Right renal cortex interstitium (tissue), 3 donors: ENCODE measurements around the gene ANGEL2. TPM values are rescaled to one million over a fixed set of nuclear protein-coding genes. Genes with fewer than 3 reads are reported as not detected.
"Not testable (repeated sequence)": the region's sequence is repeated elsewhere in the genome, so short reads cannot be mapped to it uniquely, and the experiment has no call there.

ENCODE experiments used
- DNase-seq, 3 donors: peaks; one replicate each; pipeline ENCODE4 v3.0.0-alpha.2; 2013; ENCODE audit warnings: low read depth in 3 of 3, low spot score in 2 of 3
- polyA plus RNA-seq, 3 donors: library from polyadenylated mRNA; unstranded; fragments of 120-200 nt; gene quantifications; one replicate each; pipeline ENCODE4 v1.2.1, GENCODE V29; 2013; ENCODE audit not compliant: insufficient read length in 3 of 3

ANGEL2 gene
- polyA plus RNA-seq, 3 donors, result 32.6 to 36.2 (median 32.9) TPM

DNA sequence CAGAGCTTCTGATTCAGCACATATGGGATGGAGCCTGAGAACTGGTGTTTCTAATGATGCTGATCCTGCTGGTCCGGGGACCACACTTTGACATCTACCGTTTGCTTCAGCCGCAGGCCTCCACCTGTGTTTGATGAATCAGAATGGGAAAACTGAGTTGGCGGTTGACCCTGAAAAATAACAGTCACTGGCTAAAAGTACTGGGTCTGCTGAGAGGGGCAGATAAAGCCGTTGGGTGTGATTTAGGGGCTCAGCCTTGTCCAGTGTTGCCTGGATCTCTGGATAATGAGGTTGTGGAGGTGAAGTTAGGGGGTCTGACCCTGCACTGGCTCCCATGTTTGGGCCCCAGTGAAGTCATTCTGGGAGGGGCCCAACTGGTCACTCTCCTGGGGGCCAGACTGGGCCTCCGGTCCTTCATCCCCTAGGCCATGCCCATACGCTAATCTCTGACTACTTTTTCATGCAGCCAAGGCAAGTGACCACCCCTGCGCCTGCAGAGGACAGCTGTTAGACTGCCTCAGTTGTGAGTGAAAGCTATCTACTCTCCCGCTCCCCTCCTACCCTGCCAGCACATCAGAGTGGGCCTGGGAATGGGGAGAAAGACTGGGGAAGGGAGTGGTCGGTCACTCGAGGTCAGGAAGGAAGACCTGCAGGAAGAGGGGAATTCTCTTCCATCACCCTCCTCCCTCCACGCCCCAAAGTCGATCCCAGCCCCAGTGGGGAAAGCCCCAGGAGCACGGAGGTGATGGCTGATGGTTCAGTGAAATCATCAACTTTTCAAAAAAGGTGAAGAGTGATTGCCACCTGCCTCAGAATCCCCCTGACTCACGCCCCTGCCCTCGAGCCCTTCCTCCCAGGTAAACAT, 37.7 kb downstream of the ANGEL2 start:
- DNase-seq, result no peak

DNA sequence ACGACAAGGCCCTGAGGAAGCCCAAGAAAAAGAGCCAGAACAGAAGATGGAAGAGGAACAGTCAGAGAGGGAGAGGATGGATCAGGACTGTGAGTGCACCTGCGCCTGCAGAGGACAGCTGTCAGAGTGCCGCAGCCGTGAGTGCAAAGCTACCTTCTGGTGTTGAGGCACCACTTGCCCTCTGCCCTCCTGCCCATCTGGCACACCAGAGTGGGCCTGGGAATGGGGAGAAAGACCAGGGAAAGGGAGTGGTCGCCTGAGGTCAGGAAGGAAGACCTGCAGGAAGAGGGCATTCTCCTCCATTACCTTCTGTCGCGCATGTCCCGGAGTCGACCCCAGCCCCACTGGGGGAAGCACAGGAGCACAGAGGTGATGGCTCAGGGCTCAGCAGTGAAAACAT, 39.1 kb downstream of the ANGEL2 start:
- DNase-seq, result no peak

DNA sequence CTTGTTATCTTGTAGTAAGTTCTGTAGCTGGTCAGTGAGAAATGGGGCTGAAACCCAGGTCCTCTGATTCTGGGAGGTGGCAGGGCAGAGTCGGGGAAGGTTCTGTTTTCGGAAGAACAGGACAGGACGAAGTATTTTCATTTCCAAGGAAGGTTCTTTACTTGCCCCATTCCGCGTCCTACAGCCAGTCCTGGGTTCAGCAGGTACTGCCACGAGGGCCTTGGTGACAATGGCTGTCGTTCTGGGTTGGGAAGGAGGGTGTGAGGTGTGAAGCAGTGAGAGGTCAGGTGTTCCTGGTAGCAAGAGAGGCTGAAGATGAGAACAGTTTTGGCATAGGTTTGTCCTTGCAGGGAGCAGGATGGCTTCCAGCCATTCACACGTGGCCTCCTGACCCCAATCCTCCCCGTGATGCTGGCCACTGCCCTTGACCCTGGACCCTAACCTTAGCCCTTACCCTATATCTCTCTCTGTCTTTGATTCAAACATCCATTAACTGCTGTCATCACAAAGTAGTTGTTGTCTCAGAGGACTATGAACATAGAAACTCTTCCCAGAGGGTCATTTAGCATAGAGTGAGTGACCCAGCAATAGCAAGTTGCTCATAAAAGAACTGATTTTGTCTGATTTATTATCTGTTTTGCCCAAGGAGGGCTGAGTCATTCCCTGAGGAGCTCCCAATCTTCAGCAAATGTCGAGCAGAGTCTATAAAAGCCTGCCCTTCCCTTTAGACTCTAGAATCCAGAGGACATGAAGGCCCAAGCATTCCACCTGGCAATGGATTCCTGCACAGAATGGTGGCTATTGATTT, 40.4 kb downstream of the ANGEL2 start:
- DNase-seq, result no peak

DNA sequence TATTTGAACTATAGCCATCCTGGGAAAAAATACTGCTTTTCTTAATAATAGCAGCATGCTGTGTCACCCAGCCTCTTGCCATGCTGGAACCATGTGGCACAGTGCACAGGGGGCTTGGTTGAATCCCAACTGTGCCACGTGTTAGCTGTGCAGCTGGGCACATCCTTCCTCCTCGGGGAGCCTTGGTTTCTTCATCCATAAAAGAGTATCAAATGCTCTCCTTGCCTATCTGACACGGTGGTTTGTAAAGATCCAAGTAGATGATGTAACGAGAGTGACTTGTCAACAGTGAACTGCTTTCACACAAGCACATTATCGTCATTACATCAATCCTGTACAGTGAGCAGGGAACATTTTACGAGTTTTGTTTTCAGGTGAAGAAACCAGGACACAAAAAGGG, 41.0 kb downstream of the ANGEL2 start:
- DNase-seq, result no peak

DNA sequence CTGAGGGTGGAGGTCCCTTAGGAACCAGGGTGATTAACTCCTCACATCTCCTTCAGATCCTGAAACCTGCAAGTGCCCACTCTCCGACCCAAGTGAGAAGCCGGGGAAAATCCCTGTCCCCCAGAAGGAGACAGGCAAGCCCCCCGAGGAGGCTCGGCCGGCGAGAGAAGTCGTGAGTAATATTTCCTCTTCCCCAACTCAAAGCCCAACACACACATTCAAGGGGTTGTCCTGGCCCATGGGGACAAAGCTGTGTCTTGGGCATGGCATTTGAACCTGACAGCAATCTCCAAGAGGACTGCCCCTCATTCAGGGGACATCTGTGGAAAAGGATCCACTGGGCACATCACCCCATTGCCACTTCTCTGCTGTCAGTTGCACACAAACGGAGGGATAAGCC, 41.8 kb downstream of the ANGEL2 start:
- no peak for DNase-seq

DNA sequence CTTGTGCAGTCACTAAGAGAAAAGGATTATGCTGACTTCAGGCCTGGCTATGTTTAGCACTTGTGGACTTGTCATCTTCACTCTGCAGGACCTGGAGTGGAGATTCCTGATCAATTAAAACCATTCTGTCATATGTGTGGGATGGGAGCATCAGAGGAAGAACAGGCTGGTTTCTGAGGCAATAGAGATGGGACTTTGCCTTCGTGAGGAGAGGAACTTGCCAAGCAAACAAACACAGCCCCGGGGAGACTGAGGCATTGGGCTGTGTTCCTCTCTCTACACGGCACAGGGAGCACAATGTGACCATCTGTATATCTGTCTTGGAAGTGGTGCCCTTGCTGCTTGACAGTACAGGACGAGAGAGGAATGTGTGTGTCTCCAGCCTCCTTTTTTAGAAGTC, 42.2 kb downstream of the ANGEL2 start:
- DNase-seq, result no peak

DNA sequence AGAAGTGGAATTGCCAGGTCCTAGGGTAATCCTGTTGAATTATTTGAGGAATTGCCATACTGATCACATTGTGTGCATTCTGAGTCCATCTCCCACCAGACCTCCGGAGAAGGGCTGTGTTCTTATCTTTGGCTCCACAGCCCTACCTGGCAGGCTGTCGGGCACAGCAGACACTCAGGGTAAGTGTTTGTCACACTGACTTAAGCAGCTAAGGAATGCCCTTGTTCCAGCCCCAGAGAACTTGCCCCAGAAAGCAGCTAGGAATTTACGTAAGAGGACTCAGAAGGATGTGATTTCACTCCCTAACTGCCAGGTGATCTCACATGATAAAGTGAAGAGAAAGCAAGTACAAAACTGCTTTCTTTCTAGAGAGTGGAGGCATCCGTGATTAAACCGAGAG, 44.4 kb downstream of the ANGEL2 start:
- DNase-seq, result no peak

DNA sequence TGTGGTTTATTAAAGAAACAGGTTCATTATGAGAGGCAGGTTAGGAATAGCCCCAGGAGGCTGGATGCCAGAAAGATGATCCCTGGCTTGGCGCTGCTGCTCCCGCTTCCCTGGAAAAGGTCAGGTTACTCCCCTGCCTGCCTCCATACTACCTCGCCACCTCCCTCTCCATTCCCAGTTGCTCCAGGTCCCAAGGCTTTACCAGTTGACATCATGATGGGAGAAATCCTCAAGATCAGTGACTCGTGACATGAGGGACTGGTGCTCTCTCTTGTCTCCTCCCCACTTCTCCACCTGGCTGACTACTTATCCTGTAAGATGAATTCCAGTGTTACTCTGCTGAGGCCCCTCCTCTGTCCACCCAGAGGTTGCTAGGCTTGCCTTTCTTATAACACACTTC, 45.6 kb downstream of the ANGEL2 start:
- no peak for DNase-seq

DNA sequence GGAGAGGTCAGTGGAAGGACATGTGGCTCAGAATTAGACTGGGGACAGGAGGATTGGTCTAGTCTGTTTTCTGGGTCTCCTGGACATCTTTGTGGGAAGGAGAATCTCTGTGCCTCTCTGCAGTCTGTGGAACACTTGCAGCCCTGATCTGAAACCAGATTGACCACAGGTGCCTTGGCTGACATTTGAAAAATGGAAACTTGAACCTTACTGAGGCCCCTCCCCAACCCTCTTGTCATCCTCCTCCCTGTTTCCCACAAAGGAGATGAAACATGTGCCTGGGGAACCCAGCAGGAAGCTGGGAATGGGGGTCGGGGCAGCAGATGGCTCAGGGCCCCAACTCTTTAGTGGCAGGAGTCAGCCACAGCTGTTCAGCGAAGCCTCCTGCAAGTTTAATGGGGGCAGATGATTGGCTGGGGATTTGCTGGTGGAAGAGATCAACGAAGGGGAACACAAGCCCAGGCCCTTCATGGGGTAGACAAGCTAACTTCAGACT, 47.3 kb downstream of the ANGEL2 start:
- DNase-seq, result no peak

DNA sequence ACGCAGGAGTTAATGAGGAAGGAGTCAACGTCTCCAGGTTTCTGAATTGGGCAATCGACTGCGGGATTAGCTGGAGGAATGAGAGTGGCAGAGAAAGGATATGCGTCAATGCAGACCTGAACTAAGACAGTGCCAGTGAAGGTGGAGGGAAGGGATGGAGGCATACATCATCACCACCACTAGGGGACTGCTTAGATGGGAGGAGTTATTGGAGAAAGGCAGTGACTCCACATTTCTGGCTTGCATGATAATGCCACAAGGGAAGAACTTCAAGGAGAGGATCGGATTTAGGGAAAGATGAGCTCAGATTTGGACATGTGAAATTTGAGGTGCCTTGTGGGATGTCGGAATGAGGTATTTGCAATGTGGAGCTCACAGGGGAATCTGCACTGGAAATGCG, 47.9 kb downstream of the ANGEL2 start:
- no peak for DNase-seq

DNA sequence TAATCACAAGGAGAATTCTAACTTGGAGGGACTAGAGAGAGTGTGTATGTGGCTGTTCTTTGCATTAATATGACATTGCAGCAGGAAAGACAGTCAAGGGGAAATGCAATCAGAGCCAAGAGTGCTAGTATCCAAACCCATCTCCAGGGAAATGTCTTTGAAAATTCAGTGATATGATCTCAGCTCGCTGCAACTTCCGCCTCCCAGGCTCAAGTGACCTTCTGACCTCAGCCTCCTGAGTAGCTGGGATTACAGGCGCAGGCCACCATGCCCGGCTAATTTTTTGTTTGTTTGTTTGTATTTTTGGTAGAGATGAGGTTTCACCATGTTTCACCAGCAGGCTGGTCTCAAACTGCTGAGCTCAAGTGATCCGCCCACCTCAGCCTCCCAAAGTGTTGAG, 49.1 kb downstream of the ANGEL2 start:
- no peak for DNase-seq

DNA sequence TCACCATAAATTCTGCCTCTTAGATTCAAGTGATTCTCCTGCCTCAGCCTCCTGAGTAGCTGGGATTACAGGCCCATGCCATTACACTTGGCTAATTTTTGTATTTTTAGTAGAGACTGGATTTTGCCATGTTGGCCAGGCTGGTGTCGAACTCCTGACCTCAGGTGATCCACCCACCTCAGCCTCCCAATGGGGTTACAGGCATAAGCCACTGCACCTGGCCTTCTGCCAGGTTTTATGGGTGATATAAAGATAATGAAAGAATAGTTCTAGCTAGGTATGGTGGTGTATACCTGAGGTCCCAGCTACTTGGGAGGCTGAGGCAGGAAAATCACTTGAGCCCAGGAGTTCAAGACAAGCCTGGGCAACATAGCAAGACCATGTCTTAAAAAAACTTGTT, 50.7 kb downstream of the ANGEL2 start:
- DNase-seq, result not testable (repeated sequence)

DNA sequence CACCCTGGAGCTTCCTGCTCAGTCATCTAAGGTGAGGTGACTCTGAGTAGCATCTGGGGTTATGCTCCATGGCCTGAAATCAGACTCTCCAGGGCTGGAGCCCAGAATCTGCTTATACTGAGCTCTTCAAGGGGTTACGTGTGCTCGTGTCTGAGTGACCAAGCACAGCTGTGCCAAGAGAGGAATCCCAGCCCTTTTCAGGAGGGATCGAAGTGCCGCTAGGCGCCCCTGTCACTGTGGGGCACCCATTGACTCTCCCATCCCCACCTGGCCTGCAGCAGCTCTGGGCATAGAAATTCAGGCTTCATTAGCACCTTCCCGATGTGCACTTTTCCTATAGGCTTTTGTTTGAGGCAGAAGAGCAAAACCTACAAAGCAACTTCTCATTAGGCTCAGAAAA, 51.6 kb downstream of the ANGEL2 start:
- no peak for DNase-seq

DNA sequence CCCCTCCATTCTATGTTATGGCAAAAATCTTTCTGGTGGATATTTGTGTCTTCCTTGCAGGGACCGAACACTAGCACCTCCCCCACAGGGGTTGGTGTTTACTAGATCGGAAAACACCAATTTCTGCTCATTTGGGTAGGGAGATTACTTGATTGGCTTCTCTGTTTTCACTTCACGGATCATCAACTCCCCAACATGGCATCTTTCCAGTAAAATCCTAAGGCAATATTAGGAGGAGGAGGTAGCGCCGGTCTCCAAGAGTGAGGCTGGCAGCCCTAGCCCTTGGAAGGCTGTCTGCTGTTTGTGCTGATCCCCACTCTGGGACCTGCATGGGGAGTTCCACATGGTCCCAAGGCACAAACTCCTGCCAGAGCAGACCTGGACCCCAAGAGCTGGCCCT, 53.2 kb downstream of the ANGEL2 start:
- DNase-seq, result no peak

DNA sequence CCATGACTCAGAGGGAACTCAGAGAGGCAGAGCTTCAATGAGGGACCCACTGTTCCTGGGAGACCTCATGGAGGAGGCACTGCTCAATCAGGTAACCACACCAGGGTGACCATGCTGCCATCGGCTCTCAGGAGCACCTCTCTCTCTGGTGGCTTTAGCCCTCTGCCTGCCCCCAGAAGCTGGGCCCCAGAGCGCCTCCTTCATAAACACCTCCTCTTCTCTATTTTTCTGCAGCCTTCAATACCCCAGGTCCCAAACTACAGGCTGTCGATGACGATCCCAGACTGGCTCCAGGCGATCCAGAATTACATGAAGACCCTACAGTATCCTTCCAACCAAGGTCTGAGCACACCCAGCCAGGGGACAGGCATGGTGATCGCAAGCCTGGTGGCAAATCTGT, 54.7 kb downstream of the ANGEL2 start:
- no peak for DNase-seq

DNA sequence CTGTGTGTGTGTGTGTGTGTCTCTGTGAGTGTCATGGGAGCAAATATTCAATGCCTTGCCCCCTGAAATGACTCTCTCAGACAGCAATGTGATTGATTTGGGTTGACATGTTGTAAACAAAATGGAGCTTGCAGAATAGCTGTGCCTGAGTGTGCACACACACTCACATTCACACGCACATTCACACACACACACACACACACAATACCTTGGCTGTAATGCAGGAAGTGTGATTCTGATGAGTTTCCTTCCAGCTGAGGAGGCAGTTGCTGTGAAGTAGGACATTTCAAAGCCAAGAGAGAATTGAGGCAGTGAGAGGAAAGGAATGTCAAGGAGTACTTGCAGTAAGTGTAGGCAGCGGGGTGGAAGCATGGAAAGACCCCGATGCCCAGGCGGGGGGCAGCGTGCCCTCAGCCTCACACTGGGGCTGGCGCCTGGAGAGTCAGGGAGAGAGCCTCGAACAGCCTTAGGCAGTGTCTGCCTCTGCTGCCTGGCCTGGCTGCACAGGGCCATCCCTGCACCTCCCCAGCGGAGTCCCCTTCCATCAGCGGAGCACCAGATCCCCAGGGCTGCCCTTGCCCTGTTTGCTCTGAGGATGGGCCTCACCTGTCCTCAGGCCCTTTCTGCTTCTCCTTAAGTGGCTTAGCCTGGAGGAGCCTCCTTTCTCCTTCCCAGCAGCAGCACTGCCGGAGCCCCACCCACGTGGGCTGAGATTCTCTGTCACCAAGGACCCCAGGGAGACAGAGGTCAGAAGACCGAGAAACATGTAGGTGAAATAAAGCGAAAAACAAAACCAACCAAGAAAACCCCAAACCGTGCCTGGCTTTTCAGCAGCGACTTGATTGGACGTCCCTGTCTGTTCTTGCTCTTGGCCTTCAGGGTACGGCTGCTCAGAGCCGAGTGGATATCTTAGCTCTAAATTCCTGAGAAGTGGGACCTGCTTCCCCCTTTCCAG, 56.1 kb downstream of the ANGEL2 start:
- DNase-seq, result no peak

DNA sequence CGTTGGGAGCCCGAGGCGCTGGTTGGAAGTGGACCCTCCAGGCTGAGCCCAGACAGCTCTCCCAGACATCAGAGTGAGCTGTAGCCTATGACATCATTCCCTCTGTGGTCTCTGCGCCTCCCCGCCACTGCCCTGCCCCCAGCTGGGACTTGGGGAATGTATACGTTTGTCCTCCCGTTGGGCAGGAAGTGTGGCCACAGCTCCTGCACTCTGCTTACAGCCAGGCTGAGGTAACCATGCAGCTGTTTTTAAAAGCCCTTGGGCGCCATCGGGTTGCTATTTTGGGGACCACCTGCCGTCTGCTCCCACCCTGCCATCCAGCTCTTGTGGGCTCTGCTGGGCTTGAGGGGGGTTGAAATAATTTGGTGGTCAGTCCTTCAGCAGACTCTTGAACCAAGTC, 57.5 kb downstream of the ANGEL2 start:
- DNase-seq, result no peak

DNA sequence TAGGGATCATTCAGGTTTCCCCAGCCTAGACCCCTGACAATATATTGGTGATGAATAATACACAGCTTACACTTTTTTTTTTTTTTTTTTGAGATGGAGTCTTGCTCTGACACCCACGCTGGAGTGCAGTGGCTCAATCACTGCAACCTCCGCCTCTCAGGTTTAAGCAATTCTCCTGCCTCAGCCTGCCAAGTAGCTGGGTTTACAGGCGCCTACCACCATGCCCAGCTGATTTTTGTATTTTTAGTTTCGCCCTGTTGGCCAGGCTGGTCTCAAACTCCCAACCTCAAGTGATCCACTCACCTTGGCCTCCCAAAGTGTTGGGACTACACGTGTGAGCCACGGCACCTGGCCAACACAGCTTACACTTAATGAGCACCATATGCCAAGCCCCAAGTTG, 58.1 kb downstream of the ANGEL2 start:
- DNase-seq, result no peak

DNA sequence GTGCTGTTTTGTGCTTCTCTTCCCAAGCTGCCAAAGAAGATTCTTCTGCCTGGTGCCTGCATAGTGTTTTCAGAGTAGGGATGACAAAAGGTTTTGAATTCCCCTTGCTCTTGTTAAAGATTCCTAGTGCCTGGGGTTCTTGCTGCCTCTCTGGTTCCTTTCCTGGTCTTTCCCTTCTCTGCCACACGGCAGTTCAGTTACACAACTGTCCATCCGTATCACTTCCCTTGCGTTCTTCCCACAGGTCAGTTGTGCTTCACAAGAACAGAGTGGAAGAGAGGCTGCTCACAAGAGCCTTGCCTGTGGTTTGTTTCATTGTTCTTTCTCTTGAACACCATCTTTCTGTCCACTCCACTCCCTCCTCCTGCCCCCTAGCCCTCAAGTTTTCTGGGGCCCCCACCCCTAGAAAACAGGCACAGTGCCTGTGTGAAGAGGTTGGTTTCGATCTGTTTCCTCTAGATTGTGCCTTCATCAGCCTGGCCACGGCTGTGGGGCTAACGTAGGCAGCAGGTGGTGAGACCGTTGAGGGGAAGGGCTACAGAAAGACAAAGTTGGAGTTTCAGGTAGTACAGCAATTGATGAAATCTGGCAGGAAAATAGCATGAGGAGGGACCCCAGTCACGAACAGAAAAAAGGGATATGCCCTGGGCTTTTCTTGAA, 59.6 kb downstream of the ANGEL2 start:
- no peak for DNase-seq

DNA sequence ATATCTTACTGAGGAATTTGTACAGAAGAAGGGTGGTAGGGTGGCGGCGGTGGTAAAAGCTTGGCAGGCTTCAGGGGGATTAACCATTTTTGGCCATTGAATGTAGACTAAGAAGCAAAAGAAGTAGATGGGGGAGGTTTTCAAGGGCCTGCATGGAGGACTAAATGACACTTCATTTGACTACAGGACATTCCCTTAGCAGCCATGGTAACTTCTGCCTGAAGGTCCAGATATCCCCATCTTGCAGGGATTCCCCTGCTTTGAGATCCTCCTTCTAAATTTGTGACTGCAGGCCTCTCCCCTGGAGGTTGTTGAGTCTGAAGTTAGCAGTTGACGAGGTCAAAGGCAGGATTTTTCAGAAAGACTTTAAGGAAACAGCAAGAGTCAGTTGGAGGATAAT, 60.6 kb downstream of the ANGEL2 start:
- DNase-seq, result no peak
